Measurements from ENCODE around the gene ZNF836. TPM values are rescaled to one million over a fixed set of nuclear protein-coding genes. Genes with fewer than 3 reads are reported as not detected.
A peak's percentile ranks its signal among the peaks of the same experiment; 100 is the strongest.
"Not testable (repeated sequence)": the region's sequence is repeated elsewhere in the genome, so short reads cannot be mapped to it uniquely, and the experiment has no call there.

Gene ZNF836
- total RNA-seq, 1 donor from 2014 or later = 14.5 TPM

DNA sequence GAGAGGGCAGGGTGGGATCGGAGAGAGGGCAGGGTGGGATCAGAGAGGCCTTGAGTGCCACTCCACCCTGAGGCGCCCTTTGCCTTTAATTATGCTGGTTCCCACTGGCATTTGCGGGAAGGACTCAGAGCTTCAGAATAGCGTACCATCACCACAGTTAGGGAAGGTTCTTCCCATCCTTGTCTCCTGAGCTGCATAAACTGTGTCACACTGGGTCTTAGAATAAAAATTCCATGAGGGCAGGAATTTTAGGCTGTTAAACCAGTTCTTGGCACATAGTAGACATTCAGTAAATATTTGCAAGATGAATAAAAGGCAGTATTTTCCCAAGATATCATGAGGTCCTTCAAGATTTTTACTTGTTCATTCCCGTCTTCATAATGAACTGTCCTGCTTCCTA lies 42.8 kb upstream of the ZNF836 start:
- H3K4me1 Mint-ChIP-seq (ENCODE audit: low read depth) = peaks cover 11% of the 10 kb centered on the region
- no peak overlapping the region for H3K4me3 Mint-ChIP-seq (ENCODE audit: unreplicated experiment)
- no peaks in the 10 kb centered on the region for H3K9me3 Mint-ChIP-seq (ENCODE audit: low read depth)
- TF ChIP-seq, protein P1, sequence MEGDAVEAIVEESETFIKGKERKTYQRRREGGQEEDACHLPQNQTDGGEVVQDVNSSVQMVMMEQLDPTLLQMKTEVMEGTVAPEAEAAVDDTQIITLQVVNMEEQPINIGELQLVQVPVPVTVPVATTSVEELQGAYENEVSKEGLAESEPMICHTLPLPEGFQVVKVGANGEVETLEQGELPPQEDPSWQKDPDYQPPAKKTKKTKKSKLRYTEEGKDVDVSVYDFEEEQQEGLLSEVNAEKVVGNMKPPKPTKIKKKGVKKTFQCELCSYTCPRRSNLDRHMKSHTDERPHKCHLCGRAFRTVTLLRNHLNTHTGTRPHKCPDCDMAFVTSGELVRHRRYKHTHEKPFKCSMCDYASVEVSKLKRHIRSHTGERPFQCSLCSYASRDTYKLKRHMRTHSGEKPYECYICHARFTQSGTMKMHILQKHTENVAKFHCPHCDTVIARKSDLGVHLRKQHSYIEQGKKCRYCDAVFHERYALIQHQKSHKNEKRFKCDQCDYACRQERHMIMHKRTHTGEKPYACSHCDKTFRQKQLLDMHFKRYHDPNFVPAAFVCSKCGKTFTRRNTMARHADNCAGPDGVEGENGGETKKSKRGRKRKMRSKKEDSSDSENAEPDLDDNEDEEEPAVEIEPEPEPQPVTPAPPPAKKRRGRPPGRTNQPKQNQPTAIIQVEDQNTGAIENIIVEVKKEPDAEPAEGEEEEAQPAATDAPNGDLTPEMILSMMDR (IDR thresholded peaks at IDR 0.05) = no peak
- H3K27me3 Mint-ChIP-seq (ENCODE audit: low read depth) = no peaks in the 10 kb centered on the region
- DNase-seq (ENCODE audit: low spot score) = no peak
- H3K27ac Mint-ChIP-seq (ENCODE audit: unreplicated experiment) = no peak overlapping the region
- H3K36me3 Mint-ChIP-seq (ENCODE audit: low read depth) = peaks cover 59% of the 10 kb centered on the region

DNA sequence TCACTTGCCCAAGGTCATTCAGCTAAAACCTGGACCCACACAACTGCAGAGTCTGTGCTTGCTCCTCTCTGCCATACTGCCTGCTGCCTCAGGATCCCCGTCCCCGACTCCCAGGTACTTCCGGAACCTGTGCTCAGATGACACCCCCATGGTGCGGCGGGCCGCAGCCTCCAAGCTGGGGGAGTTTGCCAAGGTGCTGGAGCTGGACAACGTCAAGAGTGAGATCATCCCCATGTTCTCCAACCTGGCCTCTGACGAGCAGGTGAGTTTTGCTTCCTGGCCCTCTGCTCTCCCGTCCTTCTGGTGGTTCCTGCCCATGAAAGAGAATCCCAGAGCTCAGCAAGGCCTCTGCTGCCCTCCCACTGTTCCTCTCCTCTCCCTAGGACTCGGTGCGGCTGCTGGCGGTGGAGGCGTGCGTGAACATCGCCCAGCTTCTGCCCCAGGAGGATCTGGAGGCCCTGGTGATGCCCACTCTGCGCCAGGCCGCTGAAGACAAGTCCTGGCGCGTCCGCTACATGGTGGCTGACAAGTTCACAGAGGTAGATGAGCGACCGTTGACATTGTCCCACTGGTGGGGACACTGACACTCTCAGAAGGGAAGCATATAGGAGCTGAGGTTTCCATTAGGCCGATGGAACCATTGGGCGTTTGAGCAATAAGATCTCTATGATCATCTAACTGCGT lies 41.3 kb upstream of the ZNF836 start:
- DNase-seq (ENCODE audit: low spot score) = no peak
- TF ChIP-seq, protein P1 (IDR thresholded peaks at IDR 0.05) = no peak
- no peak overlapping the region for H3K27ac Mint-ChIP-seq (ENCODE audit: unreplicated experiment)
- H3K9me3 Mint-ChIP-seq (ENCODE audit: low read depth) = no peaks in the 10 kb centered on the region
- H3K4me1 Mint-ChIP-seq (ENCODE audit: low read depth) = peaks cover 17% of the 10 kb centered on the region
- peaks cover 52% of the 10 kb centered on the region for H3K36me3 Mint-ChIP-seq (ENCODE audit: low read depth)
- H3K4me3 Mint-ChIP-seq (ENCODE audit: unreplicated experiment) = no peak overlapping the region
- H3K27me3 Mint-ChIP-seq (ENCODE audit: low read depth) = no peaks in the 10 kb centered on the region

DNA sequence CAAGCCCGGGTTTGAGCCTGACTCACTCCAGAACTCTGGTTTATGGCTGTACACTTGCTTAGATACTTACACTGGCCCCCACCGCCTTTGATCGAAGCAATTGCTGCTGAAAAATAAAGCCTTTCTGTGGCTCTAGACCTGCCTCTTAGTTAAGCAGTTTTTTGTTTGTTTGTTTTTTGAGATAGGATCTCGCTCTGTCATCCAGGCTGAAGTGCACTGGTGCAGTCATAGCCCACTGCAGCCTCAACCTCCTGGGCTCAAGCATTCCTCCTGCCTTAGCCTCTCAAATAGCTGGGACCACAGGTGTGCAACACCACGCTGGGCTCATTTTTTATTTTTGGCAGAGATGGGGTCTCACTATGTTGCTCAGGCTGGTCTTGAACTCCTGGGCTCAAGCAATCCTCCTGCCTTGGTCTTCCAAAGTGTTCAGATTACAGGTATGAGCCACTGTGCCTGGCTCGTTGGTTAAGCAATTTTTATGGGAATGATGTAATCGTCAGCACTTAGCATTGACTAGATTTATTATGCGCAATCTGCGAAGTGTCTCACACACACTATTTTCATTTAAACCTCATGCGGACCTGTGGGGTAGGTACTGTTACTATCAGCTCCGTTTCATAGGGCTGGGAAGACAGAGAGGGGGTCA lies 40.6 kb upstream of the ZNF836 start:
- H3K4me1 Mint-ChIP-seq (ENCODE audit: low read depth) = peaks cover 17% of the 10 kb centered on the region
- no peak for DNase-seq (ENCODE audit: low spot score)
- H3K9me3 Mint-ChIP-seq (ENCODE audit: low read depth) = no peaks in the 10 kb centered on the region
- no peak overlapping the region for H3K27ac Mint-ChIP-seq (ENCODE audit: unreplicated experiment)
- TF ChIP-seq, protein P1 (IDR thresholded peaks at IDR 0.05) = no peak
- H3K4me3 Mint-ChIP-seq (ENCODE audit: unreplicated experiment) = no peak overlapping the region
- peaks cover 46% of the 10 kb centered on the region for H3K36me3 Mint-ChIP-seq (ENCODE audit: low read depth)
- no peaks in the 10 kb centered on the region for H3K27me3 Mint-ChIP-seq (ENCODE audit: low read depth)

DNA sequence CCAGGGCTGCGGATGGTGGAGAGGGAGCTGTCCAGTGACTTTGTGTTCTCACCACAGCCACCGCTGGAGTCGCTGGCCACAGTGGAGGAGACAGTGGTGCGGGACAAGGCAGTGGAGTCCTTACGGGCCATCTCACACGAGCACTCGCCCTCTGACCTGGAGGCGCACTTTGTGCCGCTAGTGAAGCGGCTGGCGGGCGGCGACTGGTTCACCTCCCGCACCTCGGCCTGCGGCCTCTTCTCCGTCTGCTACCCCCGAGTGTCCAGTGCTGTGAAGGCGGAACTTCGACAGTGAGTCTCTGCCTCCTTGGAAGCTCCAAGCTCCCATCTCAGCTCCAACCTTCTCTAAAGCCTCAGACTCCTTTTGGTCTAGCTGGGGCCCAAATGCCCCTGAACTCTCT lies 39.8 kb upstream of the ZNF836 start:
- Mint-ChIP-seq H3K27me3 (ENCODE audit: low read depth) (no peaks in the 10 kb centered on the region), H3K4me3 (ENCODE audit: unreplicated experiment) (no peak overlapping the region), H3K36me3 (ENCODE audit: low read depth) (peaks cover 42% of the 10 kb centered on the region), H3K4me1 (ENCODE audit: low read depth) (peaks cover 17% of the 10 kb centered on the region), H3K27ac (ENCODE audit: unreplicated experiment) (no peak overlapping the region), H3K9me3 (ENCODE audit: low read depth) (no peaks in the 10 kb centered on the region)
- DNase-seq (ENCODE audit: low spot score) = no peak
- TF ChIP-seq, protein P1 (IDR thresholded peaks at IDR 0.05) = no peak

DNA sequence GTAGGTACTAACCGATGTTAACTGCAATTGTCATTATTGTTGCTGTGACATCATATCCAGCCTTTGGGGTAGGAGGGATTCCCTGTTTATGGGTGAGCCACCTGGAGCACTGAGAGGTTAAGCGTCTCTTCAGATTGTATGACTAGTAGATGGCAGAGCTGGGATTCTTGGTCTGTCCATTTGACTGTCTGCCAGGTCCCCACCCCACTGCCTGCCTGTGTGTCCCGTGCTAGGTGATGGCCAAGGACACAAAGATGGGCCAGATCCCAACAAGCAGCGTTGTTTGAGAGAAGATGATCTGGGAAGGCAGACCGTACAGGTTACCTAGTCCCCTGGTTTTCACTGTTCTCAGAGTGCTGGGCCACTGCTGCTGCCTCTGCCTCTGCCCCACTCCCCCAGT lies 35.1 kb upstream of the ZNF836 start:
- H3K36me3 Mint-ChIP-seq (ENCODE audit: low read depth) = peaks cover 41% of the 10 kb centered on the region
- no peaks in the 10 kb centered on the region for H3K27me3 Mint-ChIP-seq (ENCODE audit: low read depth)
- no peak for DNase-seq (ENCODE audit: low spot score)
- no peaks in the 10 kb centered on the region for H3K9me3 Mint-ChIP-seq (ENCODE audit: low read depth)
- H3K4me3 Mint-ChIP-seq (ENCODE audit: unreplicated experiment) = no peak overlapping the region
- no peak overlapping the region for H3K27ac Mint-ChIP-seq (ENCODE audit: unreplicated experiment)
- TF ChIP-seq, protein P1 (IDR thresholded peaks at IDR 0.05) = no peak
- peaks cover 21% of the 10 kb centered on the region for H3K4me1 Mint-ChIP-seq (ENCODE audit: low read depth)

DNA sequence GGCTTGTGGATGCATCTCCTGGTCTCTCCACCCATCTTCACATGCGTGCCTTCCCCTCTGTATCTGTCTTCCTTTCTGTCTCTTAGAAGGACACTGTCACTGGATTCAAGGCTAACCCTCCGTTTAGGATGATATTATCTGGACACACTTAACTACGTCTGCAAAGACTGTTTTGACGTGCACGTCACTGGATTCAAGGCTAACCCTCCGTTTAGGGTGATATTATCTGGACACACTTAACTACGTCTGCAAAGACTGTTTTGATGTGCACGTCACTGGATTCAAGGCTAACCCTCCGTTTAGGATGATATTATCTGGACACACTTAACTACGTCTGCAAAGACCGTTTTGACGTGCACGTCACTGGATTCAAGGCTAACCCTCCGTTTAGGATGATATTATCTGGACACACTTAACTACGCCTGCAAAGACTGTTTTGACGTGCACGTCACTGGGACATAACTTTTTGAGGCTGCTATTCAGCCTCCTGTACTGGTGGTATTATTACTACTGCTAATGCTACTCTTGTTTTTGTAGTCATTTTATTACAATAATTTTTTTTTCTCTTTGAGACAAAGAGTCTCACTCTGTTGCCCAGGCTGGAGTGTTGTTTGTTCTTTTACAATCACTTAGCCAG lies 29.5 kb upstream of the ZNF836 start:
- not testable (repeated sequence) for H3K27me3 Mint-ChIP-seq (ENCODE audit: low read depth); H3K4me3 Mint-ChIP-seq (ENCODE audit: unreplicated experiment); DNase-seq (ENCODE audit: low spot score); H3K9me3 Mint-ChIP-seq (ENCODE audit: low read depth)
- H3K27ac Mint-ChIP-seq (ENCODE audit: unreplicated experiment) = peak overlapping the region; percentile 98
- peaks cover 42% of the 10 kb centered on the region for H3K4me1 Mint-ChIP-seq (ENCODE audit: low read depth)
- H3K36me3 Mint-ChIP-seq (ENCODE audit: low read depth) = peaks cover 33% of the 10 kb centered on the region

All from chondrocyte (in vitro differentiated cells).